ENCODE results near the gene ASB5. TPM values are rescaled to one million over a fixed set of nuclear protein-coding genes. Genes with fewer than 3 reads are reported as not detected.

ASB5 gene
- total and polyA plus RNA-seq, 2 of the 8 experiments (the other 6 are each of a cell fraction or from before 2014, with no cell fraction given), result 0.02 TPM; not detected in 1

DNA sequence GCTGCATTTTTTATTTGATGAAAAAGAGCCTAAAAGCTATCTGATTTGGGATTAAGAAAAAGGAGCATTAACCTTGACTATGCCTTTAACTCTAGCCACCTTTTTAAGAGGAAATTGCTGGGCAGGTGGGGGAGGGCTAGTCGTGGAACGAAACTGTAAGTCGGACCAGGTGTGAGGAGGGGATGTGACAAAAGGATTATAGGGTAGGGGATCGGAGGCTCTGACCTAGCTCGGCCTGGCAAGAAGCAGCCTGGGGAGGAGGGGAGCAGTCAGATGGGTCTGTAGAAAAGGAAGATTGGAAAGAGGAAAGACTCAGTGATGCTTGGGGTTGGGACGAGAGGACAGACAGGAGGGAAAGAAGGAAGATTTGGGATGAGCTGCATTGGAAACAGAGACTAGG, 29.6 kb upstream of the ASB5 start (continued):
- TF ChIP-seq CHD7 (IDR thresholded peaks at IDR 0.05; ENCODE audit: insufficient replicate concordance, low read length) (no peak), CBX8 (IDR thresholded peaks at IDR 0.05; ENCODE audit: borderline replicate concordance, low read depth, low read length) (no peak), SRF (IDR thresholded peaks at IDR 0.05; ENCODE audit: low read depth, low read length) (no peak), BACH1 (IDR thresholded peaks at IDR 0.05; ENCODE audit: low read length) (no peak), USF2 (IDR thresholded peaks at IDR 0.05; ENCODE audit: low read length) (no peak), CTCF (IDR thresholded peaks at IDR 0.05; ENCODE audit: control extremely low read depth in 1 of 3, insufficient read depth in 1 of 3, low read depth in 1 of 3, low read length in 3 of 3) (no peak), HDAC6 (IDR thresholded peaks at IDR 0.05; ENCODE audit: low read depth, low read length) (no peak), SAP30 (IDR thresholded peaks at IDR 0.05; ENCODE audit: insufficient read depth, insufficient replicate concordance, low read length) (no peak)

All from H1 (cell line).